AG04449 (cell line): ENCODE data around the gene MAP3K4.
"Not testable (repeated sequence)": the region's sequence is repeated elsewhere in the genome, so short reads cannot be mapped to it uniquely, and the experiment has no call there.

Experiments
- CTCF ChIA-PET: fragments of 350-600 bp; formaldehyde crosslinking; extraction: SDS; loops from one replicate; lab custom pipeline; 2021; ENCODE audit warnings: antibody characterized with exemption; lab: Yijun Ruan, JAX
- POLR2A ChIA-PET: fragments of 400-600, 350-600 bp; formaldehyde crosslinking; extraction: SDS; loops from one replicate; lab custom pipeline; 2020; ENCODE audit warnings: antibody characterized with exemption, inconsistent platforms; lab: Yijun Ruan, JAX
- DNase-seq: peaks from one replicate; pipeline ENCODE4 v3.0.0-alpha.2; 2010; ENCODE audit warnings: low read depth, low spot score
- H3K4me3 ChIP-seq: 2 replicates; pipeline ENCODE4 v1.5.1; 2011; ENCODE audit warnings: low read depth, mild to moderate bottlenecking, control low read depth, low read length
- TF ChIP-seq, protein P1 (sequence below): IDR thresholded peaks from one replicate; pipeline ENCODE4 v1.5.1; 2011; ENCODE audit warnings: mild to moderate bottlenecking, moderate library complexity, low read length, control low read depth, inconsistent platforms; ENCODE audit not compliant: insufficient read depth; ENCODE audit errors: missing control alignments

The MAP3K4 gene

GRCh38 chr6:161115468-161115867 lies 123.9 kb downstream of the MAP3K4 start:
- POLR2A ChIA-PET, result interaction anchor here (1.1 kb wide), 1 partner anchor 20 kb away, joined by 3 read pairs; no protein-coding TSS in a partner anchor
- no peak overlapping the region for H3K4me3 ChIP-seq
- TF ChIP-seq, protein P1, sequence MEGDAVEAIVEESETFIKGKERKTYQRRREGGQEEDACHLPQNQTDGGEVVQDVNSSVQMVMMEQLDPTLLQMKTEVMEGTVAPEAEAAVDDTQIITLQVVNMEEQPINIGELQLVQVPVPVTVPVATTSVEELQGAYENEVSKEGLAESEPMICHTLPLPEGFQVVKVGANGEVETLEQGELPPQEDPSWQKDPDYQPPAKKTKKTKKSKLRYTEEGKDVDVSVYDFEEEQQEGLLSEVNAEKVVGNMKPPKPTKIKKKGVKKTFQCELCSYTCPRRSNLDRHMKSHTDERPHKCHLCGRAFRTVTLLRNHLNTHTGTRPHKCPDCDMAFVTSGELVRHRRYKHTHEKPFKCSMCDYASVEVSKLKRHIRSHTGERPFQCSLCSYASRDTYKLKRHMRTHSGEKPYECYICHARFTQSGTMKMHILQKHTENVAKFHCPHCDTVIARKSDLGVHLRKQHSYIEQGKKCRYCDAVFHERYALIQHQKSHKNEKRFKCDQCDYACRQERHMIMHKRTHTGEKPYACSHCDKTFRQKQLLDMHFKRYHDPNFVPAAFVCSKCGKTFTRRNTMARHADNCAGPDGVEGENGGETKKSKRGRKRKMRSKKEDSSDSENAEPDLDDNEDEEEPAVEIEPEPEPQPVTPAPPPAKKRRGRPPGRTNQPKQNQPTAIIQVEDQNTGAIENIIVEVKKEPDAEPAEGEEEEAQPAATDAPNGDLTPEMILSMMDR, result no peak
- CTCF ChIA-PET, result interaction anchor here (1.6 kb wide), 1 partner anchor 255 kb away, joined by 5 read pairs; no protein-coding TSS in a partner anchor
- DNase-seq, result no peak

DNA sequence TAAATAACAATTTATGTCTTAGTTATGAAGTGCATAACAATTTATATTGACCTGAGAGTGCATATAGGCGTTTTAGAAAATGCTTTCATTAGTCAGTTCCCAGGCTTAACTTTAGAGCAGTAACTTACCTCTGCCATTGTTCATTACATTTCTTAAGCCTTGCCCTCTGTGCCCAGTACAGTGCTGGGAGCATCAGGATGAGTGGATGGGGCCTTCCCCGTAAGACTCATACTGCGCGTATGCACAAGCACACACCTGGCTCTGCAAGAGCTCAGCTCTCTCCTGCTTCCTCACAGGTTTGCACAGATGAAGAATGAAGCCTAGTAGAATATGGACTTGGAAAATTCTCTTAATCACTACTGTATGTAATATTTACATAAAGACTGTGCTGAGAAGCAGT lies 125.0 kb downstream of the MAP3K4 start:
- POLR2A ChIA-PET, result interaction anchor here (1.1 kb wide), 1 partner anchor 19 kb away, joined by 3 read pairs; no protein-coding TSS in a partner anchor
- TF ChIP-seq, protein P1, result no peak
- DNase-seq, result no peak
- CTCF ChIA-PET, result interaction anchor here (1.3 to 1.4 kb wide), 2 partner anchors 11 to 254 kb away, joined by 3 to 4 read pairs; no protein-coding TSS in a partner anchor
- H3K4me3 ChIP-seq, result no peak overlapping the region

- CTCF ChIA-PET, result interaction anchor here (0.9 to 1.4 kb wide), 3 partner anchors 11 to 383 kb away, joined by 3 to 4 read pairs (median 3); no protein-coding TSS in a partner anchor
Measured at GRCh38 chr6:161117308-161117707, 125.7 kb downstream of the MAP3K4 start.

GRCh38 chr6:161117942-161118341 lies 126.4 kb downstream of the MAP3K4 start:
- TF ChIP-seq, protein P1, result no peak
- ChIA-PET POLR2A (interaction anchor here (0.6 kb wide), 1 partner anchor 950 kb away, joined by 3 read pairs; no protein-coding TSS in a partner anchor), CTCF (interaction anchor here (1.3 to 1.4 kb wide), 2 partner anchors 10 to 253 kb away, joined by 3 to 4 read pairs; no protein-coding TSS in a partner anchor)
- no peak overlapping the region for H3K4me3 ChIP-seq
- no peak for DNase-seq

More at GRCh38 chr6:161117308-161117707, 125.7 kb downstream of the MAP3K4 start:
- TF ChIP-seq, protein P1, result no peak
- no peak overlapping the region for H3K4me3 ChIP-seq
- POLR2A ChIA-PET, result no interaction called here
- no peak for DNase-seq

- POLR2A ChIA-PET, result not testable (repeated sequence)
Measured at GRCh38 chr6:161123319-161123718, 131.8 kb downstream of the MAP3K4 start.

DNA sequence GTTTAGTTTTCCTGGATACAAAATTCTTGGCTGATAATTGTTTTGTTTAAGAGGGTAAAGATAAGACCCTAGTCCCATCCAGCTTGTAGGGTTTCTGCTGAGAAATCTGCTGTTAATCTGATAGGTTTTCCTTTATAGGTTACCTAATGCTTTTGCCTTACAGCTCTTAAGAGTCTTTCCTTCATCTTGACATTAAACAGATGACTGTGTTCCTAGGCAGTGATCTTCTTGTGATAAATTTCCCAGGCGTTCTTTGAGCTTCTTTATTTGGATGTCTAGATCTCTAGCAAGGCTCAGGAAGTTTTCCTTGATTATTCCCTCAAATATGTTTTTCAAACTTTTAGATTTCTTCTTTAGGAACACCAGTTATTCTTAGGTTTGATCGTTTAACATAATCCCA lies 134.0 kb downstream of the MAP3K4 start:
- TF ChIP-seq, protein P1, result no peak
- POLR2A ChIA-PET, result no interaction called here
- no peak overlapping the region for H3K4me3 ChIP-seq
- CTCF ChIA-PET, result no interaction called here
- DNase-seq, result no peak

More at GRCh38 chr6:161123319-161123718, 131.8 kb downstream of the MAP3K4 start:
- not testable (repeated sequence) for DNase-seq, H3K4me3 ChIP-seq
- CTCF ChIA-PET, result interaction anchor here (1.3 kb wide), 1 partner anchor 248 kb away, joined by 4 read pairs; no protein-coding TSS in a partner anchor
